Colon (tissue), 2 donors: ENCODE data around the gene APOBEC3C.
"Not testable (repeated sequence)": the region's sequence is repeated elsewhere in the genome, so short reads cannot be mapped to it uniquely, and the experiment has no call there.

Experiments
- FAIRE-seq: peaks from 2 replicates; lab custom pipeline; 2012; peaks lifted over from hg19 to GRCh38; lab: Jason Lieb, UNC
- donor health status: control.
- donor health status: control.

The APOBEC3C gene

GRCh38 chr22:39061290-39061689, 47.2 kb downstream of the APOBEC3C start:
- FAIRE-seq = not testable (repeated sequence)

GRCh38 chr22:39061951-39062350, 47.9 kb downstream of the APOBEC3C start:
- FAIRE-seq = not testable (repeated sequence)

DNA sequence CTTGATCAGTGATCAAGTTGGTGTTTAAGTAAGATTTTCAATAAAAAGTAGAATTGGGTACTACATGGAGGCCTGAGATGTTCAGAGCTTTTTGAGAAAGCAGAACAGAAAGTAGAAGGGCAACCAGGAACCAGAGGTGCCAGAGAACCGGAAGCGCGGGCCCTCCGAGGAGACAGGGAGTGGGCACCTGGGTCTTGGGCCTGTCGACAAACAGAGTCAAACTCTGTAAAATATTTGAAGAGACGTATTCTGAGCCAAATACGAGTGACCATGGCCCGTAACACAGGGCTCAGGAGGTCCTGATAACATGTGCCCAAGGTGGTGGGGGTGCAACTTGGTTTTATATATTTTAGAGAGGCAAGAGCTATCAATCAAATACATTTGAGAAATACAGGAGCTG, 49.8 kb downstream of the APOBEC3C start:
- not testable (repeated sequence) for FAIRE-seq

GRCh38 chr22:39066442-39067276, 52.6 kb downstream of the APOBEC3C start:
- FAIRE-seq = not testable (repeated sequence)

- FAIRE-seq = no peak
These were observed 54.2 kb downstream of the APOBEC3C start for GRCh38 chr22:39068033-39068785.
